Neural crest cell (in vitro differentiated cells): ENCODE data around the gene SERPINA5. TPM values are rescaled to one million over a fixed set of nuclear protein-coding genes. Genes with fewer than 3 reads are reported as not detected.

ENCODE experiments used
- DNase-seq: peaks from one replicate; pipeline ENCODE4 v3.0.0; 2021; ENCODE audit warnings: low read depth, mixed read lengths, low spot score
- H3K27ac Mint-ChIP-seq: one replicate; pipeline ENCODE4 v1.8.0; 2021; ENCODE audit warnings: mild to moderate bottlenecking, mixed read lengths; ENCODE audit not compliant: unreplicated experiment
- H3K27me3 Mint-ChIP-seq: 2 replicates; pipeline ENCODE4 v1.8.0; 2021; ENCODE audit warnings: low read depth, mild to moderate bottlenecking, mixed read lengths
- H3K36me3 Mint-ChIP-seq: 2 replicates; pipeline ENCODE4 v1.8.0; 2021; ENCODE audit warnings: low read depth, mild to moderate bottlenecking, mixed read lengths
- H3K4me1 Mint-ChIP-seq: 2 replicates; pipeline ENCODE4 v1.8.0; 2021; ENCODE audit warnings: mixed read lengths
- H3K4me3 Mint-ChIP-seq: one replicate; pipeline ENCODE4 v1.8.0; 2021; ENCODE audit warnings: mild to moderate bottlenecking, mixed read lengths
- H3K9me3 Mint-ChIP-seq: 2 replicates; pipeline ENCODE4 v1.8.0; 2021; ENCODE audit warnings: mixed read lengths
- CTCF ChIP-seq: fragments of 200-600 bp; sonication (generic); conservative IDR thresholded peaks from 2 replicates; pipeline ENCODE4 v1.5.0; 2021; ENCODE audit warnings: antibody characterized with exemption, mild to moderate bottlenecking
- total RNA-seq: library from RNA; stranded (reverse); gene quantifications from 2 replicates; pipeline ENCODE4 v1.2.1, GENCODE V29; 2021

Gene SERPINA5
- total RNA-seq, 1 donor from 2014 or later = 1.0 TPM

DNA sequence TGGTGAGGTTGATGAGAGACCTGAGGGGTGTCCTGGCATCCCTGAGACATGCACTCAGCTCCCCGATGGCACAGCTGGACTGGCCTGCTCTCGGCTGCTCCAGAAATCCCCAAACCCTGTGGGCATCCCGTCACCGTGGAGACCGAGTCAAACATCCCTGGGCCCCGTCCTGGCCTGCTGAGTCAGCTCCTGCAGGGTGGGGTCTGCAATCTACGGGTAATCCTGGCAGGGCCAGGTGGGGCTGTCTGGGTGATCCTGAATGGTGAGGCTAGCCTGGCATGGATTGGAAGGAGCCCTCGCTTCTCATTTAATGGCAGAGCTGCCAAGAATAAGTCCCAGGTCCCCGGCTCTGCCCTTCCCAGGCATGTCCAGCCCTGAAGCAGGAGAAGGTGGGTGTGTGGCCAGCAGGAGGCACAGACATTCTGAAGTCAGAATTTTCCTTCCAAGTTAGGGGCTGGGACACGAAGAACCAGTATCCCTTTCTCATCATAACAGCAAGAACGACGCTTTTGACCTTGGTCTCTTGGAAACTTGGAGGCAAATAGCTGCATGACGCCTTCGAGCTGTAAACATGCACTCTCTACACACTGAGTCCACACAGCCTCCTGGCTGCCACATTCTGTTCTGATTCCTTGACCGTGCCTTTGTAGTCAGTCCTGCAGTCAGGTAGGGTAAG, 37.6 kb upstream of the SERPINA5 start:
- H3K4me3 Mint-ChIP-seq = no peak overlapping the region
- TF ChIP-seq CTCF = no peak
- peaks cover 10% of the 10 kb centered on the region for H3K4me1 Mint-ChIP-seq
- H3K27me3 Mint-ChIP-seq = peaks cover 17% of the 10 kb centered on the region
- no peak for DNase-seq
- H3K27ac Mint-ChIP-seq = no peak overlapping the region
- H3K36me3 Mint-ChIP-seq = no peaks in the 10 kb centered on the region
- H3K9me3 Mint-ChIP-seq = no peaks in the 10 kb centered on the region

DNA sequence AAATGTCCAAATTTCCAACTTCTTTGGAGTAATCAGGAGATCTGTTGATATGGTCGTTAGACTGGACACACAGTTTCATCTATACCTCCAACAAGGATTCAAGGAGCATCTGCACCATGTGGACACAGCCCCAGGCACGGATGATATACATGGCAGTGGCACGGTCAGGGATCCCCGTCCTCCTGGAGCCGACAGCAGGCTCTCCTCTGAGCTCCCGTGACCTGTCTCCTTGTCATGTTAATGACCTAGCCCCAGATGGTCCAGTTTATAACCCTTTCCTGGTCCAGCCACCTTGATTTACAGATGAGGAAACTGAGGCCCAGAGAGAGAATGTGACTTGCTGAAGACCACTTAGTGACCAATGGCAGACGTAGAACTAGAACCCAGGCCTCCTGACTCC, 36.5 kb upstream of the SERPINA5 start:
- H3K36me3 Mint-ChIP-seq = no peaks in the 10 kb centered on the region
- DNase-seq = no peak
- H3K4me3 Mint-ChIP-seq = no peak overlapping the region
- H3K4me1 Mint-ChIP-seq = peaks cover 10% of the 10 kb centered on the region
- H3K27ac Mint-ChIP-seq = no peak overlapping the region
- H3K27me3 Mint-ChIP-seq = peaks cover 12% of the 10 kb centered on the region
- no peak for TF ChIP-seq CTCF
- H3K9me3 Mint-ChIP-seq = no peaks in the 10 kb centered on the region

DNA sequence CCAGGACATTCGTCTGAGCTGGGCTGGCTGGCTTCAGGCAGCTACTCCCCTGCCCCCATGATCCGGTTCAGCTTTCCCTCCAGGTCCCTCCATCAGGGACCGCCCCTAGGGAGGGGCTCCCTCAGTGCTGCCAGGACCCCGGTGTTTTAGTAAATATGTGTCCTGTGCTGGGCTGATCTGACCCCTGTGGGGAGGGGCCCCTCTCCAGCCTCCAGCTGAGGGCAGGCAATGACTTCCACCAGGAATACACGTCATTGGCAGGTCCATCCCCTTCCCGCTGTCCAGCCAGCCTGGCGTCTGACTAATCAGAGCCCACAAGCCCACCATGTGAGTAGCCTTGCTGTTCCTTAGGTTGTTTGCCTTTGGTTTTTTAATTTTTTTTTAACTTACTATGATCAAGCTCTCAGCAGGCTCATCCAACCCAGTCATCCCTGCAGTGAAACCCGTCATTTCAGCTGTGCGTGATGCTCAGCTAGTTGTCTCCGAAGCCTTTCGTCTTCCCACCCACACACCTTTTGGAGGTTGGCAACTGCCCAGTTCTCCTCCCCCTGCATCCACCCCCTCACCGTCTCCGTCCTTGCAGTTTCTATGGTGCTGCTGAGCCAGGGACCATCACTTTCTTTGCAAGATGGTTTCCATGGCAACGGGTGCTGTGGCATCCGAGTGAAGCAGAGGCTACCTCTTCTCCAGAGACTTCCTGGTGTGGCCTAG, 35.9 kb upstream of the SERPINA5 start:
- no peak for DNase-seq
- Mint-ChIP-seq H3K27me3 (peaks cover 12% of the 10 kb centered on the region), H3K27ac (no peak overlapping the region), H3K36me3 (no peaks in the 10 kb centered on the region), H3K9me3 (no peaks in the 10 kb centered on the region), H3K4me3 (no peak overlapping the region), H3K4me1 (peaks cover 10% of the 10 kb centered on the region)
- TF ChIP-seq CTCF = no peak

DNA sequence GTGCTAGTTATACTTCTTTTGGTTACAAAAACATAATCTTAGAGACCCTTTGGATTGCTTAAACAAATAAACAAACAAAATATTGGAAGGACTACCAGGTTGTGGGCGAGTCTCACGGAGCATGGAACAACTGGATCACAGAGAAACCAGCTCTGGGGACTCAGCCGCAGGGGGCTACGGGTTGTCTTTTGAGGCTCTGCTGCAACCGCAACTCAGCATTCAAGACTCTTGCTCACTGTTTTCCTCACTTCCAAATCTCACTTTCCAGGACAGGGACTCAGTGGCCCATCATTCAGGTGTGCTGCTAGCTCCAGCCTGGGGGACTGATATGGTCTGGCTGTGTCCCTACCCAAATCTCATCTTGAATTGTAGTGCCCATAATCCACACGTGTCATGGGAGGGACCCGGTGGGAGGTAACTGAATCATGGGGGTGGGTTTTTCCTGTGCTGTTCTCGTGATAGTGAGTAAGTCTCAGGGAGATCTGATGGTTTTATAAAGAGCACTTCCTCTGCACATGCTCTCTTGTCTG, 34.0 kb upstream of the SERPINA5 start:
- Mint-ChIP-seq H3K27me3 (peaks cover 27% of the 10 kb centered on the region), H3K36me3 (no peaks in the 10 kb centered on the region), H3K4me1 (peaks cover 10% of the 10 kb centered on the region), H3K4me3 (no peak overlapping the region), H3K27ac (no peak overlapping the region), H3K9me3 (no peaks in the 10 kb centered on the region)
- DNase-seq = no peak
- TF ChIP-seq CTCF = no peak

GRCh38 chr14:94547726-94548125, 33.5 kb upstream of the SERPINA5 start:
- Mint-ChIP-seq H3K4me3 (no peak overlapping the region), H3K9me3 (peaks cover 4% of the 10 kb centered on the region), H3K27me3 (peaks cover 32% of the 10 kb centered on the region), H3K27ac (no peak overlapping the region), H3K36me3 (no peaks in the 10 kb centered on the region), H3K4me1 (peaks cover 10% of the 10 kb centered on the region)
- no peak for TF ChIP-seq CTCF
- no peak for DNase-seq
